Hepatocyte (in vitro differentiated cells): ENCODE measurements around the gene PRMT1.

Source experiments
- EZH2 ChIP-seq: fragments of 200-600 bp; sonication (generic); IDR thresholded peaks from 2 replicates; pipeline ENCODE4 v1.6.1; 2016; ENCODE audit warnings: antibody characterized with exemption, mild to moderate bottlenecking, borderline replicate concordance
- EZH2phosphoT487 ChIP-seq: fragments of 200-600 bp; sonication (generic); IDR thresholded peaks from one replicate; pipeline ENCODE4 v1.6.1; 2018; ENCODE audit warnings: antibody characterized with exemption, mild to moderate bottlenecking, low read depth, moderate library complexity; ENCODE audit not compliant: unreplicated experiment, severe bottlenecking
- TF ChIP-seq, protein P1 (sequence below): fragments of 200-600 bp; sonication (generic); IDR thresholded peaks from 2 replicates; pipeline ENCODE4 v1.5.1; 2016; ENCODE audit warnings: antibody characterized with exemption, mild to moderate bottlenecking; ENCODE audit not compliant: poor library complexity

DNA sequence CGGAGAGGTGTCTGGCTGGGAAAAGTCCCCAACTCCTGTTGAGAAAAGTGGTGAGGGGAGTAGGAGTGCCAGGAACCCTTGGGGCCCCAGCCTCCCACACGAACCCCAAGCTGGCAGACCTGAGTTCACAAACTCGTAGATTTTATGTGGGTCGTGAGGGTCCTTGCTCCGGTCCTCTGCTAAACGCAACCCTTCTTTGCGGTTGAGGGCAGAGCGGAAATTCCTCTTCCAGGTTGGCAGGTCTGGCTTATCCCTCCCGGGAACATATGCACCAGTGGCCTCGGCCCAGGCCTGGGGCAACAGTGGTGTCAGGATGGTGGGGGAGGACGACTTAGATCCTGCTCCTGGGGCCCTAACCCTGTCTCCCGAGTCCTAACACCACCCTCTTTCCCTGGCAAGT, 13.8 kb upstream of the PRMT1 start:
- TF ChIP-seq, protein P1, sequence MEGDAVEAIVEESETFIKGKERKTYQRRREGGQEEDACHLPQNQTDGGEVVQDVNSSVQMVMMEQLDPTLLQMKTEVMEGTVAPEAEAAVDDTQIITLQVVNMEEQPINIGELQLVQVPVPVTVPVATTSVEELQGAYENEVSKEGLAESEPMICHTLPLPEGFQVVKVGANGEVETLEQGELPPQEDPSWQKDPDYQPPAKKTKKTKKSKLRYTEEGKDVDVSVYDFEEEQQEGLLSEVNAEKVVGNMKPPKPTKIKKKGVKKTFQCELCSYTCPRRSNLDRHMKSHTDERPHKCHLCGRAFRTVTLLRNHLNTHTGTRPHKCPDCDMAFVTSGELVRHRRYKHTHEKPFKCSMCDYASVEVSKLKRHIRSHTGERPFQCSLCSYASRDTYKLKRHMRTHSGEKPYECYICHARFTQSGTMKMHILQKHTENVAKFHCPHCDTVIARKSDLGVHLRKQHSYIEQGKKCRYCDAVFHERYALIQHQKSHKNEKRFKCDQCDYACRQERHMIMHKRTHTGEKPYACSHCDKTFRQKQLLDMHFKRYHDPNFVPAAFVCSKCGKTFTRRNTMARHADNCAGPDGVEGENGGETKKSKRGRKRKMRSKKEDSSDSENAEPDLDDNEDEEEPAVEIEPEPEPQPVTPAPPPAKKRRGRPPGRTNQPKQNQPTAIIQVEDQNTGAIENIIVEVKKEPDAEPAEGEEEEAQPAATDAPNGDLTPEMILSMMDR = no peak
- TF ChIP-seq EZH2phosphoT487 (no peak), EZH2 (no peak)
